ENCODE results near the gene NUDT4. TPM values are rescaled to one million over a fixed set of nuclear protein-coding genes. Genes with fewer than 3 reads are reported as not detected.

Gene NUDT4
- total and polyA plus RNA-seq, 2 of the 13 experiments (the other 11 are each of a cell fraction or from before 2014, with no cell fraction given) = 37.3 to 70.1 TPM

GRCh38 chr12:93376436-93377251 is 1.1 kb upstream of the NUDT4 start (continued):
- TF ChIP-seq ZBTB33 (CRISPR knock-in tag; IDR thresholded peaks at IDR 0.05) = no peak
- TF ChIP-seq IRX3 (CRISPR knock-in tag; IDR thresholded peaks at IDR 0.05; ENCODE audit: borderline replicate concordance, low read depth) = no peak
- TF ChIP-seq CHCHD3 (CRISPR knock-in tag; IDR thresholded peaks at IDR 0.05) = no peak
- TF ChIP-seq ARNT2 (CRISPR knock-in tag; IDR thresholded peaks at IDR 0.05; ENCODE audit: low read depth) = no peak
- TF ChIP-seq SAP130 (CRISPR knock-in tag; IDR thresholded peaks at IDR 0.05; ENCODE audit: low read depth) = peak; percentile 56
- TF ChIP-seq BCLAF1 (IDR thresholded peaks at IDR 0.05) = no peak
- TF ChIP-seq SMYD3 (CRISPR knock-in tag; IDR thresholded peaks at IDR 0.05) = no peak
- no peak for TF ChIP-seq ZNF773 (CRISPR knock-in tag; IDR thresholded peaks at IDR 0.05; ENCODE audit: borderline replicate concordance)
- peak; percentile 17; the same call in 1 of the 2 replicates for TF ChIP-seq ZBTB20 (CRISPR knock-in tag; IDR thresholded peaks at IDR 0.05; ENCODE audit: borderline replicate concordance, low read depth)
- TF ChIP-seq EEA1 (CRISPR knock-in tag; IDR thresholded peaks at IDR 0.05; ENCODE audit: borderline replicate concordance) = 0 out of 2 replicates have a peak, but pooled peaks have one; percentile 73
- peak; percentile 26; the same call in 1 of the 2 replicates for TF ChIP-seq CENPX (CRISPR knock-in tag; IDR thresholded peaks at IDR 0.05)
- no peak for TF ChIP-seq ZBTB37 (CRISPR knock-in tag; IDR thresholded peaks at IDR 0.05)
- TF ChIP-seq ZNF124 (CRISPR knock-in tag; IDR thresholded peaks at IDR 0.05) = 0 out of 2 replicates have a peak, but pooled peaks have one; percentile 11
- peak; percentile 57 for TF ChIP-seq ZNF687 (CRISPR knock-in tag; IDR thresholded peaks at IDR 0.05)
- peak in 1 of 2 experiments; percentile 32; a peak in 3 of 4 replicates for TF ChIP-seq HMGXB4 (CRISPR knock-in tag; IDR thresholded peaks at IDR 0.05; ENCODE audit: borderline replicate concordance in 1 of 2, low read depth in 1 of 2)

Data from HepG2 (cell line).